Smooth muscle cell (in vitro differentiated cells): ENCODE measurements around the gene FHL2. TPM values are rescaled to one million over a fixed set of nuclear protein-coding genes. Genes with fewer than 3 reads are reported as not detected.

ENCODE experiments used
- DNase-seq: peaks from one replicate; lab custom pipeline; 2025; ENCODE audit not compliant: unreplicated experiment; lab: John Stamatoyannopoulos, UW
- H2AFZ ChIP-seq: fragments of 200-600 bp; sonication (generic); 2 replicates; pipeline ENCODE4 v1.6.0; 2016; ENCODE audit warnings: antibody characterized with exemption, low read depth, mild to moderate bottlenecking
- H3F3A ChIP-seq: fragments of 200-600 bp; sonication (generic); 2 replicates; pipeline ENCODE4 v1.6.0; 2017; ENCODE audit warnings: antibody characterized with exemption, low read depth
- H3K27ac ChIP-seq: fragments of 200-600 bp; sonication (generic); 2 replicates; pipeline ENCODE4 v1.5.1; 2016; ENCODE audit warnings: low read depth, mild to moderate bottlenecking
- H3K27me3 ChIP-seq: fragments of 200-600 bp; sonication (generic); 2 replicates; pipeline ENCODE4 v1.6.1; 2016; ENCODE audit warnings: low read depth, mild to moderate bottlenecking
- H3K36me3 ChIP-seq: fragments of 200-600 bp; sonication (generic); 2 replicates; pipeline ENCODE4 v1.5.1; 2016; ENCODE audit warnings: low read depth
- H3K4me1 ChIP-seq: fragments of 200-600 bp; sonication (generic); 2 replicates; pipeline ENCODE4 v1.5.1; 2016; ENCODE audit warnings: low read depth
- H3K4me2 ChIP-seq: fragments of 200-600 bp; sonication (generic); 2 replicates; pipeline ENCODE4 v1.6.0; 2016; ENCODE audit warnings: mild to moderate bottlenecking
- H3K4me3 ChIP-seq: fragments of 200-600 bp; sonication (generic); 2 replicates; pipeline ENCODE4 v1.5.1; 2016; ENCODE audit warnings: mild to moderate bottlenecking
- H3K79me2 ChIP-seq: fragments of 200-600 bp; sonication (generic); 2 replicates; pipeline ENCODE4 v1.6.0; 2016; ENCODE audit warnings: low read depth, mild to moderate bottlenecking
- H3K9ac ChIP-seq: fragments of 200-600 bp; sonication (generic); 2 replicates; pipeline ENCODE4 v1.6.0; 2016; ENCODE audit warnings: low read depth
- H3K9me3 ChIP-seq: fragments of 200-600 bp; sonication (generic); replicated peaks from 2 replicates; pipeline ENCODE4 v1.5.1; 2016; ENCODE audit warnings: low read depth
- H4K20me1 ChIP-seq: fragments of 200-600 bp; sonication (generic); 2 replicates; pipeline ENCODE4 v1.6.0; 2016; ENCODE audit warnings: low read depth
- CTCF ChIP-seq: fragments of 200-600 bp; sonication (generic); IDR thresholded peaks from 2 replicates; pipeline ENCODE4 v1.5.1; 2017; ENCODE audit warnings: borderline replicate concordance, mild to moderate bottlenecking, antibody characterized with exemption; ENCODE audit not compliant: insufficient read depth, poor library complexity, severe bottlenecking
- whole genome bisulfite sequencing: methylation state at CpG from one replicate; pipeline ENCODE4 v1.1.7; 2016; ENCODE audit warnings: low lambda C conversion rate; 5-methylcytosine and 5-hydroxymethylcytosine counted together
- polyA plus RNA-seq: library from polyadenylated mRNA; unstranded; fragments of >200 nt; fragmentation: Nextera tagmentation; extraction: Ambion mirVana; gene quantifications from 2 replicates; pipeline ENCODE4 v1.2.1, GENCODE V29; 2016
- total RNA-seq: library from RNA; depleted of rRNA; stranded (reverse); fragments of >200 nt; gene quantifications from 2 replicates; pipeline ENCODE4 v1.2.3, GENCODE V29; 2014

FHL2 gene
- total and polyA plus RNA-seq, 2 experiments from 2014 or later: 64.1 to 98.0 TPM

DNA sequence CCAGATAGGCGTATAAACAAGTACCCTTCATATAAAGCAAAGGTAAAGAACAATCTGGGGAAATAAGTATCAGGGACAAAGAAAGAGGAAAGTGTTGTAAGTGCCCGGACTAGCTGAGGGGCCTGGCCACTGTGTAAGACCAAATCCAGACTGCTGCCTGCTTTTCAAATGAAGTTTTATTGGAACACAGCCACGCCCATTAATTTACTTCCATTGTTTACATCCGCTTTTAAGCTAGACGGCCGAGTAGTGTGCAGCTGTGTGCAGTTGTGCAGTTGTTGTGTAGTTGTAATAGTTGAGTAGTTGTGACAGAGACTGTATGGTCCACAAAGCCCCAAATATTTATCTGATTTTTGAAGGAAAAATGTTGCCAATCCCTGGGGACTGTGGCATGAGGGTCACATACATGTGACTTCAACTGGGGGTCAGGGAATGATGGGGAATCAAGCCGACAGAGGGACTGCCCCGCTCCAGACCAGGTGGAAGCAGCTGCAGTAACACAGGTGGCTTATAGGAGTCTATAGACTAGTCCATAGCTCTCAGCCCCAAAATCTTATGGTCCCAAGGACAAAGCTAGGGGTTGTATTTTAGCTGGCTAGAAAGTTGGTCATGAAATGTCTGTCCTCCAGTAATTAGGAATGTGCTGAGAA is 30.0 kb downstream of the FHL2 start:
- H3K27ac ChIP-seq: no peak overlapping the region
- peaks cover 9% of the 10 kb centered on the region for H3K36me3 ChIP-seq
- no peaks in the 10 kb centered on the region for H3K79me2 ChIP-seq
- no peak overlapping the region for H3K9ac ChIP-seq
- DNase-seq: no peak
- H3K27me3 ChIP-seq: no peaks in the 10 kb centered on the region
- no peak overlapping the region for H3K4me3 ChIP-seq
- no peaks in the 10 kb centered on the region for H3K9me3 ChIP-seq
- H3F3A ChIP-seq: peaks cover 4% of the 10 kb centered on the region
- peaks cover 89% of the 10 kb centered on the region for H4K20me1 ChIP-seq
- TF ChIP-seq CTCF: no peak
- H3K4me1 ChIP-seq: no peaks in the 10 kb centered on the region
- no peak overlapping the region for H3K4me2 ChIP-seq
- WGBS: 91% methylated on average over 8 of the region's 8 CpGs
- no peak overlapping the region for H2AFZ ChIP-seq

DNA sequence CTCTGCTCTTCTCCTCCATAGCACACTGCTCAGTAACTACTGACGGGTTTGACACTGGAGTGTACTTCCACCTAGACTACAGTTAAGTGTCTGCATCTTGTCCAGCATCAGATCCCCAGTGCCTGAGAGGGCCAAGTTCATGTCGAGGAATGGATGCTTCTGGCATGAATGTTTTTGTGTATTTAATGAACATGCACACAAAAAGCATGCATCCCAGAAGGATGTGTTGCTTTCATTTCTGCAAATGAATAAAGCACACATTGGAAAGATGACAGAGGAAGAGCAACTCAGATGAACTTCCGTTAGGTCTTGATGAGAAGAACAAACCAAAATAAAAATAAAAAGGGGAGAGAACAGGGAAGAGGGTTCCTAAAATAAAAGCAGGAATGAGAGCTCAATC is 33.6 kb downstream of the FHL2 start:
- Histone ChIP-seq H4K20me1 (peaks cover 62% of the 10 kb centered on the region), H3K9me3 (no peaks in the 10 kb centered on the region), H3K27me3 (no peaks in the 10 kb centered on the region), H3K9ac (no peak overlapping the region), H2AFZ (no peak overlapping the region), H3K4me2 (no peak overlapping the region), H3F3A (no peaks in the 10 kb centered on the region), H3K36me3 (peaks cover 31% of the 10 kb centered on the region), H3K79me2 (no peaks in the 10 kb centered on the region), H3K4me1 (no peaks in the 10 kb centered on the region), H3K4me3 (no peak overlapping the region), H3K27ac (no peak overlapping the region)
- TF ChIP-seq CTCF: no peak
- DNase-seq: no peak
- WGBS: 91% methylated on average over 3 of the region's 3 CpGs

DNA sequence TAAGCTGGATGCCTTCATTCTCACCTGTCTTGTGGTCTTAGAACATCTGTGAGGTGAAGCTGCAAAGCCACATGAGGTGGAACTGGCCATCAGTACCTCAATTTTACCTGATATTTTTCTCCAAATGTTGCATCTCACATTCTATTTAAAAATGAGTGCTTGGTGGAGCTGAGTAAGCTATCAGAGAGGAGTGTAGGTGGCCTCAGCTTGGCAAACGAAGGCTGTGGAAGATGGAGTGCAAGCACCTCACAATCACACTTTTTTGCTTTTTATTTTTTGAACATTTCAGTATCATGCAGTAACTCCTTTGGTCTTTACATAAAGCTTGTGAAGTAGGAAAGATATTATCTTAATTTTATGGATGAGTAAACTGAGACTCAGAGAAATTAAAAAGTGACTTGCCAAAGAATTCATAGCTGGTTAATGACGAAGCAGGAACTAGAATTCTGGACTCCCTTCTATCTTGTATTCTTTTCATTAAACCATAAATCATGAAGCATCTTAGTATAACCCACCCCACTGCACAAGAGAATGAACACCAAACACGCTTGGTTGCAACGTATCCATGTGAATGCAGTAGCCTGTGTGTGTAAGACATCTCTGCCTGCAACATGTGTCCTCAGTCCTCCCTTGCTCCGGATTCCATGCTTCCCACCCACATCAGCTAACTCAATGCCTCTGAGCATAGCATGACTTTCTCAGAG is 34.3 kb downstream of the FHL2 start:
- H3K4me1 ChIP-seq: no peaks in the 10 kb centered on the region
- no peak overlapping the region for H3K9ac ChIP-seq
- no peak overlapping the region for H2AFZ ChIP-seq
- no peaks in the 10 kb centered on the region for H3K9me3 ChIP-seq
- DNase-seq: no peak
- WGBS: 96% methylated on average over 5 of the region's 5 CpGs
- no peak overlapping the region for H3K4me2 ChIP-seq
- no peaks in the 10 kb centered on the region for H3K79me2 ChIP-seq
- no peaks in the 10 kb centered on the region for H3F3A ChIP-seq
- H3K36me3 ChIP-seq: peaks cover 35% of the 10 kb centered on the region
- TF ChIP-seq CTCF: no peak
- no peak overlapping the region for H3K27ac ChIP-seq
- H4K20me1 ChIP-seq: peaks cover 57% of the 10 kb centered on the region
- no peaks in the 10 kb centered on the region for H3K27me3 ChIP-seq
- H3K4me3 ChIP-seq: no peak overlapping the region
